ENCODE measurements around the gene ISCU.

ISCU gene

DNA sequence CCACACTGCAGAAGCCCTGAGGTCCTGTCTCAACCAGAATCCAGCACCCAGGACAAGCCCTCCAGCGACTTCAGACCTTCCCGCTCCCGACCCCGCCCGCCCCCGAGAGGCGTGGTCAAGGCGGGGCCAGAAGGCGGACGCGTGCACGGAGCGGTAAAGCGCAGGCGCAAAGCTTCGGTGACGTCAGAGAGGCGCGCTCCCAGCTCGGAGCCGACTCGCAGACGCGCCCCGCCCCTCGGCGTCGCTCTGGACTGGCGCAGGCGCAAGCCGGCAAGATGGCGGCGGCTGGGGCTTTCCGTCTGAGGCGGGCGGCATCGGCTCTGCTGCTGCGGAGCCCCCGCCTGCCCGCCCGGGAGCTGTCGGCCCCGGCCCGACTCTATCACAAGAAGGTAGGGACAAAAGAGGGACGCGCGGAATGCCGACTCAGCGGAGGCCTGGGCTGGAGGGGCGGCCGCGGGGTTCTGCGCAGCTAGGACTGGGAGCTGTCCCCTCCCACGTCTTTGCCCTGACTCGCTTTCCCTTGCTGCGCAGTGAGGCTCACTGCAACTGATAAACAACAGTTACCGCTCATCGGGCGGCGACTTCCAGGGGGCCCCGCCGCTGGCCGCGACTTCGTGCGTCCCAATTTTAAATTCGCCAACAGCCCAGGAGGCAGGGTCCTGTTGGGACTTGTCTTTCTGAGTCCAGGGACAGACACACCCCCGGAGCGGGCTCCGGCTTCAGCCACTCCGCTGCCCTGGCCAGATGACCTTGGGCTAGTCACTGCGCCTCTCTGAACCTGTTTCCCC lies at the start of gene ISCU:
Gene ISCU (plus strand): TSS at position 249 of the 788 bp plus-strand sequence. CDS start 27 bp downstream, at position 276.
- POLR2A ChIA-PET (ENCODE audit: low non-redundant PET): interaction anchor here (0.5 kb wide), 1 partner anchor 642 kb away, joined by 5 read pairs; no protein-coding TSS in a partner anchor
- H3K27ac ChIP-seq: peak within 1 kb of the TSS; percentile 83
- CTCF ChIA-PET: interaction anchor here (0.5 to 4.4 kb wide), 3 partner anchors 31 to 78 kb away, joined by 4 to 30 read pairs (median 7); no protein-coding TSS in a partner anchor
- peak; percentile 98 for DNase-seq (ENCODE audit: low spot score)
- TF ChIP-seq, protein P1, sequence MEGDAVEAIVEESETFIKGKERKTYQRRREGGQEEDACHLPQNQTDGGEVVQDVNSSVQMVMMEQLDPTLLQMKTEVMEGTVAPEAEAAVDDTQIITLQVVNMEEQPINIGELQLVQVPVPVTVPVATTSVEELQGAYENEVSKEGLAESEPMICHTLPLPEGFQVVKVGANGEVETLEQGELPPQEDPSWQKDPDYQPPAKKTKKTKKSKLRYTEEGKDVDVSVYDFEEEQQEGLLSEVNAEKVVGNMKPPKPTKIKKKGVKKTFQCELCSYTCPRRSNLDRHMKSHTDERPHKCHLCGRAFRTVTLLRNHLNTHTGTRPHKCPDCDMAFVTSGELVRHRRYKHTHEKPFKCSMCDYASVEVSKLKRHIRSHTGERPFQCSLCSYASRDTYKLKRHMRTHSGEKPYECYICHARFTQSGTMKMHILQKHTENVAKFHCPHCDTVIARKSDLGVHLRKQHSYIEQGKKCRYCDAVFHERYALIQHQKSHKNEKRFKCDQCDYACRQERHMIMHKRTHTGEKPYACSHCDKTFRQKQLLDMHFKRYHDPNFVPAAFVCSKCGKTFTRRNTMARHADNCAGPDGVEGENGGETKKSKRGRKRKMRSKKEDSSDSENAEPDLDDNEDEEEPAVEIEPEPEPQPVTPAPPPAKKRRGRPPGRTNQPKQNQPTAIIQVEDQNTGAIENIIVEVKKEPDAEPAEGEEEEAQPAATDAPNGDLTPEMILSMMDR (conservative IDR thresholded peaks at IDR 0.05; ENCODE audit: low read depth): no peak

DNA sequence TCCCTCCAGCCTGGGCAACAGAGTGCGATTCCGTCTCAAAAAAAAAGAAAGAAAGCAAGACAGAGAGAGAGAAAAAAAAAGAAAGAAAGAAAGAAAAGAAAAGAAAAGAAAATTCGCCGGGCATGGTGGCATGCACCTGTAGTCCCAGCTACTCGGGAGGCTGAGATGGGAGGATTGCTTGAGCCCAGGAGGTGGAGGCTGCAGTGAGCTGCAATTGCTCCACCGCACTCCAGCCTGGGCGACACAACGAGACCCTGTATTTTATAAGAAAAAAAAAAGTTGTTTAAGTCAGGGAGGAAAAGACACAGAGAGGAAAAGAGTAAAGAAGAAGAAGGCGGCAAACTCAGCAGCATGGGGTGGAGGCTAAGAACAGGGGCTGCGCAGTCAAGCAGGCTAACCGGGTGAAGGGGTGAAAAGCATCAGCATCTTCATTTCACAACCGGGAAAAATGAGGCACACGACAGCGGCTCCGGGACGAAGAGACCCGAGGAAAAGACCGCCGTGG lies 47.9 kb upstream of the ISCU start:
- no peak for DNase-seq (ENCODE audit: low spot score)
- H3K27ac ChIP-seq: peak overlapping the region; percentile 55

DNA sequence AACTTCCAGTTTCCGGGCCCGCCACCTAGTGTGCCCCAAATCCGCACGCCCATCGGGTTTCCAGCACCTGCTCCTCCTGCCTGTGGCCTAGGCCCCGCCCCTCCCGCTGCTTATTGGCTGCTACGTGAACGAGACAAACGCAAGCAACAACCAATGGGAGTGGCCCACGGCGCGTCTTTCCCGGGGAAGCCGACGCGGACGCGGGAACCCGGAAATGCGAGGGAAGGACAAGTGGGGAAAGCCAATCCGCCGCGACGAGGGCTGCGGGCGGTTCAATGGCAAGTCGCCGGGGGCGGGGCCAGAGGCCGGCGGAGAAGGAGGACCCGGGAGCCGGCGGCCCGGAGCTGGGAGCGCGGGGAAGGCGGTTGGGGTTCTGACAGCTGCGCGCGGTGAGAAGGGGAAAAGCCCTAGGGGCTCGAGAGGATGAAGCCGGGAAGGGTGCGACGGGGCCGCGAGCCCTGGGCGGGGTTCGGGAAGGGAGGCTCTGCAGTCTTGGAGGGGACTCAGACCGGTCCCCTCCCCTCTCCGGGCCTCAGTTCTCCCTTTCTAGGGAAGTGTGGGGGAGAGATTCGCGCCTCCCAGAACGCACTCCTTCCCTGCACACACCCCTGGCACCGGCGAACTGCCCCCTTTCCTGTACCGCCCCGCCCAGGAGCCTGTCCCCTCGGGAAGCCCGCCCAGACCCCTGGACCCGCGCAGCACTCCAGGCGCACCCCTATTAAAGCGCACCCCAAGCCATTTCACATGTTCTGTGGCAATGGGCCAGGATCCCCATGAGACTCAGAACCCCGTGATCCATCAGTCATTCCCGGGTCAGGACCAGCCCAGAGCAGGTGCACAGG lies 47.2 kb upstream of the ISCU start, which contains the start of gene FICD:
Gene FICD (plus strand): TSS at position 305 of the 842 bp plus-strand sequence. CDS start 1,696 bp downstream, outside the sequence.
- ChIA-PET CTCF (no interaction called here), POLR2A (ENCODE audit: low non-redundant PET) (no interaction called here)
- peak within 1 kb of the TSS; percentile 55 for H3K27ac ChIP-seq
- TF ChIP-seq, protein P1 (conservative IDR thresholded peaks at IDR 0.05; ENCODE audit: low read depth): no peak
- peak; percentile 96 for DNase-seq (ENCODE audit: low spot score)

More for the DNA sequence above, 47.9 kb upstream of the ISCU start:
- TF ChIP-seq, protein P1 (conservative IDR thresholded peaks at IDR 0.05; ENCODE audit: low read depth): no peak
- ChIA-PET POLR2A (ENCODE audit: low non-redundant PET) (no interaction called here), CTCF (interaction anchor here (0.6 kb wide), 1 partner anchor 453 kb away, joined by 3 read pairs; no protein-coding TSS in a partner anchor)

DNA sequence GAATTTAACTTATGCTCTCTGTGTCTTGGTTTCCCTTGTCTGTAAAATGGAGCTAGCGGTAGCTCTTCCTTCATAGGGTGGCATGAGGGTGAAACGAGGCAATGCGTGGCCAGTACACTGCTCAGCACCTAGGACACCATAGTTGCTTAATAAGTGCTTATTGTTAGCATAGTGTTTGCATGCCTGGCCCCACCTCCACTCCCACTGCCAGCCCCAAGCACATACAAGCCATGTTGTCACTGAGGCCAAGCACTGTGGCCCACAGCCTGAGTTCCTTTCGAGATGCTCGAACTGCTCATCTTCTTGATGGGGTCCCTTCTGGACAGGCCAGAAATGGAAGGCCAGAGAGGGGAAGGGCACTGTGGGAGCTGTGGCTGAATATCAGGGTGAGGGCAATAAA lies 46.5 kb upstream of the ISCU start:
- no peak for DNase-seq (ENCODE audit: low spot score)
- TF ChIP-seq, protein P1 (conservative IDR thresholded peaks at IDR 0.05; ENCODE audit: low read depth): no peak
- ChIA-PET CTCF (no interaction called here), POLR2A (ENCODE audit: low non-redundant PET) (no interaction called here)
- H3K27ac ChIP-seq: peak overlapping the region; percentile 55

DNA sequence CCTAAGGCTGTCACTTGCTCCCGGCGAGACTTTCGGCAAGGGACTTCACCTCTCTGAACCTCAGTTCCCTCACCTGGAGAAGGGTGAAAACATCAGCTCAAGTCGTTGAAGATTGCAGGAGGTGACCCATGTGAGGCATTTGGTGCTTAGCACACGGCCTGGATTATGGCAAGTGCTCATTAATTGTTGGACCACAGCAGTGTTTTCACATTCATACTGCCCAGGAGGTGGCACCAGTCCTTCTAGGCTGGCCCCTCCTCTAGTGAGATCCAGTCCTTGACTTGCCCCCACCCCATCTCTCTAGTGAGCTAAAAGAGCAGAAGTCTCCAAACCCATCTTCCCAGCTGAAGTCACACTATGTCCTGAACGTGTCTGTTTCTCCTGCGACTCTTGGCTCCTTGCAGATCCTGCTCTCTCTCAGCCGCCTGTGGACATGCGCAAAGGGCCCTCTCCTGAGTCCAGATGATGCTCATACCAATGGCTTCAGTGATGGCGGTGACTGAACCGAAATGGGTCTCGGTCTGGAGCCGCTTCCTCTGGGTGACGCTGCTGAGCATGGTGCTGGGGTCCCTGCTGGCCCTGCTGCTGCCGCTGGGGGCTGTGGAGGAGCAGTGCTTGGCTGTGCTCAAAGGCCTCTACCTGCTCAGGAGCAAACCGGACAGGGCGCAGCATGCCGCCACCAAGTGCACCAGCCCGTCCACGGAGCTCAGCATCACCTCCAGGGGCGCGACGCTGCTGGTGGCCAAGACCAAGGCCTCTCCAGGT lies 45.7 kb upstream of the ISCU start:
- TF ChIP-seq, protein P1 (conservative IDR thresholded peaks at IDR 0.05; ENCODE audit: low read depth): no peak
- ChIA-PET POLR2A (ENCODE audit: low non-redundant PET) (no interaction called here), CTCF (no interaction called here)
- 0 out of 2 replicates have a peak overlapping the region, but pooled peaks have one; percentile 55 for H3K27ac ChIP-seq
- no peak for DNase-seq (ENCODE audit: low spot score)

All from RWPE1 (cell line).